DOHH2 (cell line): ENCODE data around the gene ACSM2A.

Source experiments
- CTCF ChIP-seq: fragments of 200-600 bp; sonication (generic); IDR thresholded peaks from one replicate; pipeline ENCODE4 v1.5.1; 2014; ENCODE audit warnings: antibody characterized with exemption, mild to moderate bottlenecking, low read depth, low read length; ENCODE audit not compliant: poor library complexity, severe bottlenecking
- EZH2phosphoT487 ChIP-seq: fragments of 200-600 bp; sonication (generic); IDR thresholded peaks from 2 replicates; pipeline ENCODE4 v1.6.1; 2017; ENCODE audit warnings: borderline replicate concordance, mild to moderate bottlenecking, antibody characterized with exemption, low read length, moderate library complexity, mixed read lengths

GRCh38 chr16:20410121-20410723 is 41.1 kb upstream of the ACSM2A start:
- TF ChIP-seq CTCF (no peak), EZH2phosphoT487 (no peak)
